PC-9 (cell line): Measurements from ENCODE around the gene ALDOC. TPM values are rescaled to one million over a fixed set of nuclear protein-coding genes. Genes with fewer than 3 reads are reported as not detected.

Experiments
- BruUV-seq: library from RNA; stranded (reverse); fragments of 400-500 nt; replicated peaks from 2 replicates; lab custom pipeline; 2021; lab: Mats Ljungman, UMichigan
- CTCF ChIA-PET: fragments of 300-600 bp; sonication (Branson Sonifier 250); formaldehyde crosslinking; loops from one replicate; lab custom pipeline; 2022; ENCODE audit warnings: antibody characterized with exemption; lab: Charles Lee
- POLR2A ChIA-PET: fragments of 300-600 bp; sonication (Branson Sonifier 250); formaldehyde crosslinking; loops from one replicate; lab custom pipeline; 2022; ENCODE audit warnings: antibody characterized with exemption; ENCODE audit not compliant: unreplicated experiment; lab: Charles Lee
- DNase-seq, 2 experiments: peaks; one replicate each; pipeline versions ENCODE4 v3.0.0 to v3.0.0-alpha.2; 2015 to 2022; ENCODE audit warnings: mixed read lengths in 1 of 2
- H2AFZ ChIP-seq: fragments of 200-600 bp; sonication (generic); 2 replicates; pipeline ENCODE4 v1.8.1; 2017; ENCODE audit warnings: antibody characterized with exemption
- H3F3A ChIP-seq: fragments of 200-600 bp; sonication (generic); 2 replicates; pipeline ENCODE4 v1.8.1; 2017; ENCODE audit warnings: antibody characterized with exemption, mild to moderate bottlenecking, low read depth; ENCODE audit not compliant: insufficient read depth
- H3K27ac ChIP-seq: fragments of 200-600 bp; sonication (generic); 2 replicates; pipeline ENCODE4 v1.6.1; 2016; ENCODE audit warnings: mixed run types
- H3K27me3 ChIP-seq: fragments of 200-600 bp; sonication (generic); 2 replicates; pipeline ENCODE4 v1.6.1; 2016; ENCODE audit warnings: low read depth, mixed run types; ENCODE audit not compliant: insufficient read depth
- H3K36me3 ChIP-seq: fragments of 200-600 bp; sonication (generic); 2 replicates; pipeline ENCODE4 v1.6.1; 2016; ENCODE audit warnings: low read depth, mixed run types
- H3K4me1 ChIP-seq: fragments of 200-600 bp; sonication (generic); replicated peaks from 2 replicates; pipeline ENCODE4 v1.6.1; 2016; ENCODE audit warnings: mixed run types; ENCODE audit not compliant: insufficient read depth
- H3K4me2 ChIP-seq: fragments of 200-600 bp; sonication (generic); 2 replicates; pipeline ENCODE4 v1.6.1; 2017; ENCODE audit warnings: mixed run types
- H3K4me3 ChIP-seq: fragments of 200-600 bp; sonication (generic); 2 replicates; pipeline ENCODE4 v1.6.1; 2016; ENCODE audit warnings: mixed run types
- H3K79me2 ChIP-seq: fragments of 200-600 bp; sonication (generic); 2 replicates; pipeline ENCODE4 v1.6.1; 2017; ENCODE audit warnings: low read depth, mixed run types
- H3K9me2 ChIP-seq: fragments of 200-600 bp; sonication (generic); 2 replicates; pipeline ENCODE4 v1.8.1; 2017; ENCODE audit warnings: mild to moderate bottlenecking; ENCODE audit not compliant: insufficient read depth
- H3K9me3 ChIP-seq: fragments of 200-600 bp; sonication (generic); 2 replicates; pipeline ENCODE4 v1.8.1; 2016; ENCODE audit warnings: low read depth; ENCODE audit not compliant: insufficient read depth
- H4K20me1 ChIP-seq: fragments of 200-600 bp; sonication (generic); 2 replicates; pipeline ENCODE4 v1.8.1; 2017; ENCODE audit not compliant: insufficient read depth
- CTCF ChIP-seq: fragments of 200-600 bp; sonication (generic); conservative IDR thresholded peaks from 2 replicates; pipeline ENCODE4 v1.6.1; 2017; ENCODE audit warnings: mixed run types, antibody characterized with exemption, mild to moderate bottlenecking, moderate library complexity
- EZH2 ChIP-seq: fragments of 200-600 bp; sonication (generic); IDR thresholded peaks from 2 replicates; pipeline ENCODE4 v1.8.0; 2017; ENCODE audit warnings: antibody characterized with exemption, low read depth
- intact Hi-C: fragments of 100-400 bp; cut with micrococcal nuclease; formaldehyde crosslinking; loops from one replicate; pipeline ENCODE4 v1.10.0; 2022; ENCODE audit not compliant: unreplicated experiment
- total RNA-seq: library from RNA; stranded (reverse); gene quantifications from 2 replicates; pipeline ENCODE4 v1.2.3, GENCODE V29; 2021

Gene ALDOC
- total RNA-seq, 1 experiment from 2014 or later: 21.6 TPM

GRCh38 chr17:28537219-28537610 lies 39.5 kb downstream of the ALDOC start:
- intact Hi-C loops: no loop called here
- Histone ChIP-seq H3K36me3 (no peaks in the 10 kb centered on the region), H3K27ac (no peak overlapping the region), H4K20me1 (no peaks in the 10 kb centered on the region; the same call in 1 of the 2 replicates), H3K27me3 (0 out of 2 replicates have a peak, but pooled peaks cover 4% of the 10 kb centered on the region), H3K4me3 (no peak overlapping the region), H3K4me2 (no peak overlapping the region), H2AFZ (no peak overlapping the region), H3K9me3 (no peaks in the 10 kb centered on the region), H3K79me2 (no peaks in the 10 kb centered on the region), H3K4me1 (0 out of 2 replicates have a peak, but pooled peaks cover 6% of the 10 kb centered on the region), H3F3A (peaks cover 5% of the 10 kb centered on the region; the same call in 1 of the 2 replicates), H3K9me2 (no peaks in the 10 kb centered on the region)
- CTCF ChIA-PET: no interaction called here
- no peak for DNase-seq
- POLR2A ChIA-PET: no interaction called here
- TF ChIP-seq CTCF (no peak), EZH2 (no peak)
- BruUV-seq: no TSS peak

- intact Hi-C loops: no loop called here
- POLR2A ChIA-PET: no interaction called here
- Histone ChIP-seq H3K36me3 (no peaks in the 10 kb centered on the region), H3F3A (peaks cover 5% of the 10 kb centered on the region; the same call in 1 of the 2 replicates), H3K4me3 (no peak overlapping the region), H2AFZ (no peak overlapping the region), H3K27me3 (0 out of 2 replicates have a peak, but pooled peaks cover 4% of the 10 kb centered on the region), H3K27ac (no peak overlapping the region), H3K9me2 (no peaks in the 10 kb centered on the region), H3K4me1 (0 out of 2 replicates have a peak, but pooled peaks cover 6% of the 10 kb centered on the region), H3K4me2 (no peak overlapping the region), H3K79me2 (no peaks in the 10 kb centered on the region), H3K9me3 (no peaks in the 10 kb centered on the region), H4K20me1 (no peaks in the 10 kb centered on the region; the same call in 1 of the 2 replicates)
- BruUV-seq: no TSS peak
- CTCF ChIA-PET: no interaction called here
- TF ChIP-seq EZH2: no peak
- TF ChIP-seq CTCF: no peak
- no peak for DNase-seq
Observed at GRCh38 chr17:28536532-28537218, 40.0 kb downstream of the ALDOC start.

- H3K79me2 ChIP-seq: no peaks in the 10 kb centered on the region
- H3K27ac ChIP-seq: no peak overlapping the region
- no peak for DNase-seq
- H3K4me1 ChIP-seq: 0 out of 2 replicates have a peak, but pooled peaks cover 6% of the 10 kb centered on the region
- H4K20me1 ChIP-seq: no peaks in the 10 kb centered on the region
- no peak overlapping the region for H3K4me2 ChIP-seq
- no peaks in the 10 kb centered on the region for H3K9me2 ChIP-seq
- H2AFZ ChIP-seq: no peak overlapping the region
- POLR2A ChIA-PET: no interaction called here
- no peak overlapping the region for H3K4me3 ChIP-seq
- TF ChIP-seq CTCF: no peak
- no peak for TF ChIP-seq EZH2
- no peaks in the 10 kb centered on the region for H3K36me3 ChIP-seq
- H3K9me3 ChIP-seq: no peaks in the 10 kb centered on the region
- H3K27me3 ChIP-seq: peaks cover 7% of the 10 kb centered on the region; the same call in 1 of the 2 replicates
- no peaks in the 10 kb centered on the region for H3F3A ChIP-seq
- CTCF ChIA-PET: no interaction called here
- intact Hi-C loops: no loop called here
- no TSS peak for BruUV-seq
Observed at GRCh38 chr17:28534740-28535375, 41.8 kb downstream of the ALDOC start.
